GM13977 (cell line): ENCODE data around the gene KCNH6.

Experiments used
- DNase-seq: peaks from one replicate; pipeline ENCODE4 v3.0.0; 2012; ENCODE audit warnings: low spot score
- in situ Hi-C: fragments of 300-500 bp; cut with MboI; formaldehyde crosslinking; loops from one replicate; pipeline ENCODE4 v1.12.0; 2022; ENCODE audit warnings: low sequenced_read_pairs, low pct_unique_long_range_greater_than_20kb, mixed read lengths, inconsistent platforms; ENCODE audit not compliant: unreplicated experiment
- TF ChIP-seq, protein P1 (sequence below): IDR thresholded peaks from 2 replicates; pipeline ENCODE4 v1.5.1; 2012; ENCODE audit warnings: mild to moderate bottlenecking, control low read depth; ENCODE audit not compliant: insufficient read depth; ENCODE audit errors: extremely low read depth, missing control alignments

Gene KCNH6

DNA sequence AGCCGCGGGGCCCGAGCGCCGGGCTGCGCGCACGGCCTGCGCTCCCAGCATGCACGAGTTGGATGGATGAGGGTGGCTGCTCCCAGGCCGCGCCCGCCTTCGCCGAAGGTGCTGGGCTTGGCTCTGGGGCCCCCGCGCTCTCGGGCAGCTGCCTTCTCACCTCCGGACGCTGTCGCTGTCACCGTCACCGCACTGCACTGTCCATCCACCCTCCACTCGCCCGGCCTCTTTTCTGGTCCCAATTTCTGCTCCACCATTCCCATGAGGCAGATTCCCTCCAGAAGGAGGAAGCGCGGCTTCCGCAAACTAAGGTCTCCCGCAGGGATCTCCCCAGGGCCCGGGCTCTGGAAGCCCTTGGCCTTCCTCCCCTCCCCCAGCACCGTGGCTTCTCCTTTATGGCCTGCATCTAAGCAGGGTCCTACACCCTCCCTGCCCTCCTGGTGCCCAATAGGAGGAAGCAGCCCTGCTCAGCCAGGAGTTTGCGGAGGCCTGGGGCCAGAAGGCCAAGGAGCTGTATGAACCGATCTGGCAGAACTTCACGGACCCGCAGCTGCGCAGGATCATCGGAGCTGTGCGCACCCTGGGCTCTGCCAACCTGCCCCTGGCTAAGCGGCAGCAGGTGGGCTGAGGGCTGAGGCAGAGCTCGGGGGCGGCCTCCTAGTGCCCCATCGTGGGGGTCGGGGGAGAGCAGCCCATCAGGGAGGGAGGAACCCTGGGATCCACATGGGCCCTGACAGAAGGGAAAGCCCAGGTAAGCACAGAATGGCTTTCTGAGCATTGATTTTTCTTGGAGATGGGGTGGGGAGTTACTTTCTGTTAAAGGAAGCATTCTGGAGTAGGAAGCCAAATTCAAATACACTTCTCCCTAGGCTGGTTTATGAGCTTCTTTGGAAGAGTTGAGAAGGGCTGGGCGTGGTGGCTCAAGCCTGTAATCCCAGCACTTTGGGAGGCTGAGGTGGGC is 45.4 kb upstream of the KCNH6 start:
- TF ChIP-seq, protein P1, sequence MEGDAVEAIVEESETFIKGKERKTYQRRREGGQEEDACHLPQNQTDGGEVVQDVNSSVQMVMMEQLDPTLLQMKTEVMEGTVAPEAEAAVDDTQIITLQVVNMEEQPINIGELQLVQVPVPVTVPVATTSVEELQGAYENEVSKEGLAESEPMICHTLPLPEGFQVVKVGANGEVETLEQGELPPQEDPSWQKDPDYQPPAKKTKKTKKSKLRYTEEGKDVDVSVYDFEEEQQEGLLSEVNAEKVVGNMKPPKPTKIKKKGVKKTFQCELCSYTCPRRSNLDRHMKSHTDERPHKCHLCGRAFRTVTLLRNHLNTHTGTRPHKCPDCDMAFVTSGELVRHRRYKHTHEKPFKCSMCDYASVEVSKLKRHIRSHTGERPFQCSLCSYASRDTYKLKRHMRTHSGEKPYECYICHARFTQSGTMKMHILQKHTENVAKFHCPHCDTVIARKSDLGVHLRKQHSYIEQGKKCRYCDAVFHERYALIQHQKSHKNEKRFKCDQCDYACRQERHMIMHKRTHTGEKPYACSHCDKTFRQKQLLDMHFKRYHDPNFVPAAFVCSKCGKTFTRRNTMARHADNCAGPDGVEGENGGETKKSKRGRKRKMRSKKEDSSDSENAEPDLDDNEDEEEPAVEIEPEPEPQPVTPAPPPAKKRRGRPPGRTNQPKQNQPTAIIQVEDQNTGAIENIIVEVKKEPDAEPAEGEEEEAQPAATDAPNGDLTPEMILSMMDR: no peak
- peak; percentile 61 for DNase-seq
- in situ Hi-C loops: no loop called here

DNA sequence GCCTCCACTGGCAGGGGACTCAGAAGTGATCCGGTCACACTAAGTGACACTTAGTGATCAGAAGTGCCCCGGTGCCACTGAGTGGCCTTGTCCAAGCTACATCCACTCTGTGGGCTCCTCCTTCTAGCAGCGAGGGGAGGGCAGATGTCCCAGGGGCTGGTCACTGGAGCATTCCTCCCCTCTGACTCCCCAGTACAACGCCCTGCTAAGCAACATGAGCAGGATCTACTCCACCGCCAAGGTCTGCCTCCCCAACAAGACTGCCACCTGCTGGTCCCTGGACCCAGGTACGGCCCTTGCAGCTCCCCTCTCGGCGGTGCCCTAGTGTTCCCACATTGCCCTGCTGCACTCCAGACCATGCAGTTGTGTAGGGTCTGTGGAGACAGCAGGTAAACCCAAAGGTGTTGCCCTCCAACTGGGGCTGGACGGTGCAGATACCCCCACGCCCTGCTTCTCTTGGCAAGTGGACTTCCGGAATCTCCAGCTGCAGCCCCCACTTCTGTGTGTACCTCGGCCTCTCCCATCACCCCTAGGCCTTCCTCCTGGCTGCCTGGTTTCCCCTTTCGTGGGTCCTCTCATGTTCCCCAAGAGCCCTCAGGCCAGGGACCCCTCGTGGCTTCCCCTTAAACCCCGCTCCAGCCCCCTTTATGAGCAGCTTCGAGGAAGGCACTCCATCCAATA is 44.2 kb upstream of the KCNH6 start:
- TF ChIP-seq, protein P1: peak; percentile 94
- peak; percentile 94 for DNase-seq
- in situ Hi-C loops: no loop called here

DNA sequence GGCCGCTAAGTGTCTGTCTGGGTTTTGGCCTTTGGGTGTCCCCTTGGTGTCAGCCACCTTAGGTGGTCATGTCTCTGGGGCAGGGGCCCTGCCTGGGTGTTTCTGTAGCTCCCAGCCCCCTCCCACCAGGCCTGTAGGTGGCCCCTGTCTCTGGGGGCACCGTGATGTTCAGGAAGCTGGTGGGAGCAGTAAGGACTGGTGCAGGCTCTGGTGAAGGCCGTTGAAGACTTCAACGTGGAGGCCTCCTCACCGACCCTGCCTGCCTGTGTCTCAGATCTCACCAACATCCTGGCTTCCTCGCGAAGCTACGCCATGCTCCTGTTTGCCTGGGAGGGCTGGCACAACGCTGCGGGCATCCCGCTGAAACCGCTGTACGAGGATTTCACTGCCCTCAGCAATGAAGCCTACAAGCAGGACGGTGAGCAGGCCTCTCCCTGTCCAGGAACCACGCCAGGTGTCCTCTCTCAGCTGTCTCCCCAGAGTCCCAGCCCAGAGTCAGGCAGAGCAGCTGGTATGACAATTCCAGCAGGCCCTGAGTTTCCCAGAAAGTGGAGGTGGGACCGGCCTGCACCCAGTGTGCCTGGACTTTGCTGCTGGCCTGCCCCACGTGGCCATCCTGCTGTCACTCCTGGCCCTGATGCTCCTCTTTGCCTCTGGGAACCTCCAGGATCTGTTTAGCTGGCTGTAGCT is 43.5 kb upstream of the KCNH6 start:
- in situ Hi-C loops: loop anchor here (10.0 kb wide), 1 partner anchor 55 kb away; no protein-coding TSS in a partner anchor
- TF ChIP-seq, protein P1: no peak
- DNase-seq: no peak

DNA sequence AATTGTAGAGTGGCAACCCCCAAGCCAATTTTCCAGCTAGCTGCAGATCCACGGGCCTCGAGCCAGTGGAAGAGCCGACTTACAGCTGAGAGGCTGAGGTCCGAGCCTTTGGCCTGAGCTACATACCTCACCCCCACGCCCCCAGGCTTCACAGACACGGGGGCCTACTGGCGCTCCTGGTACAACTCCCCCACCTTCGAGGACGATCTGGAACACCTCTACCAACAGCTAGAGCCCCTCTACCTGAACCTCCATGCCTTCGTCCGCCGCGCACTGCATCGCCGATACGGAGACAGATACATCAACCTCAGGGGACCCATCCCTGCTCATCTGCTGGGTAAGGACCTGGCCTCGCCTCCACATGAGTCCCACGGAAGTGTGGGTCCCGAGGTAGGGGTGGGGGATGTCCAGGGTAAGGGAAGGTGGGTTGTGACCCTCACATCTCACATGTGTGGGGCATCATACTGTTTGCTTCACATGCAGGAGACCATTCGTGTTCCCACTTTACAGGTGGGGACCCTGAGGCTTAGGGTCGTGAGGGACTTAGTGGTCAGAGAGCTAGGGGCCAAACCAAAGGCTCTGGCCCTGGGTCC is 42.9 kb upstream of the KCNH6 start:
- TF ChIP-seq, protein P1: no peak
- in situ Hi-C loops: loop anchor here (10.0 kb wide), 1 partner anchor 55 kb away; no protein-coding TSS in a partner anchor
- DNase-seq: no peak

DNA sequence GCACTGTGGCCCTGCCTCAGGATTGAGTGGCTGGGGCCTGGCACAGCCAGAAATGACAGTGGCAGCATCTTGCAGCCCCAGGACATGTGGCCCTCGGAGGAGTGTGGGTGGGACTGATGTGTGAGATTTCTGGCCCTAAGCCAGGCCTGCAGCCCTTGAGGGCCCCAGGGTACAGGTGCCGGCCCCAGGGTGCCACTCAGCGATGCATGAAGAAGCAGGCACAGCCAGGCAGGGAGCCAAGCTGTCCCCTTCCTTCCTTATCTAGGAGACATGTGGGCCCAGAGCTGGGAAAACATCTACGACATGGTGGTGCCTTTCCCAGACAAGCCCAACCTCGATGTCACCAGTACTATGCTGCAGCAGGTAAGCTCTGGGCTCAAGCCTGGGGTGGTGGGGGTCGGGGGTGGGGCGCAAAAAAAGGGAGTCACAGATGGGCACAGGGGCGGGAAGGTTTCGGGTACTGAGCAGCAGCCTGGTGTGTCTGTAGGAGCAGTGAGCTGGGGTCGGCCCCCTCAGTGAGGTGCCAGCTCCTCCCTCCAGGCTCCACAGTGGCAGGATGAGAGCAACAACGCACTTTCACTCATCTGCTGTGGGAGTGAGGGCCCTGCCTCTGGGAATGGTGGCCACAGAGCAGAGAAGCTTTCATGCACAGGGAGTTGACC is 42.2 kb upstream of the KCNH6 start:
- in situ Hi-C loops: loop anchor here (10.0 kb wide), 1 partner anchor 56 kb away; no protein-coding TSS in a partner anchor
- TF ChIP-seq, protein P1: no peak
- DNase-seq: no peak
